H9 (cell line): Measurements from ENCODE around the gene IGFL4. TPM values are rescaled to one million over a fixed set of nuclear protein-coding genes. Genes with fewer than 3 reads are reported as not detected.
A peak's percentile ranks its signal among the peaks of the same experiment; 100 is the strongest.

Experiments
- DNase-seq: peaks from one replicate; pipeline ENCODE4 v3.0.0-alpha.2; 2017
- H2AFZ ChIP-seq: one replicate; pipeline ENCODE4 v1.6.1; 2013; ENCODE audit warnings: mild to moderate bottlenecking, low read length, control low read depth, moderate library complexity
- H2AK5ac ChIP-seq: 2 replicates; pipeline ENCODE4 v1.6.1; 2013; ENCODE audit warnings: low read length, control low read depth, mixed read lengths; ENCODE audit not compliant: insufficient read length
- H2BK120ac ChIP-seq: one replicate; pipeline ENCODE4 v1.6.1; 2013; ENCODE audit warnings: low read depth, mild to moderate bottlenecking, low read length, control low read depth, inconsistent platforms; ENCODE audit not compliant: poor library complexity, severe bottlenecking
- H2BK12ac ChIP-seq: 2 replicates; pipeline ENCODE4 v1.6.1; 2013; ENCODE audit warnings: low read length, control low read depth, mixed read lengths, low read depth; ENCODE audit not compliant: insufficient read length
- H2BK15ac ChIP-seq: 2 replicates; pipeline ENCODE4 v1.6.1; 2013; ENCODE audit warnings: low read depth, low read length, control low read depth
- H2BK20ac ChIP-seq: one replicate; pipeline ENCODE4 v1.6.1; 2013; ENCODE audit warnings: low read depth, mild to moderate bottlenecking, low read length, control low read depth, inconsistent platforms; ENCODE audit not compliant: poor library complexity, severe bottlenecking
- H2BK5ac ChIP-seq: 2 replicates; pipeline ENCODE4 v1.6.1; 2013; ENCODE audit warnings: low read length, control low read depth, mixed read lengths; ENCODE audit not compliant: insufficient read length
- H3K14ac ChIP-seq: 2 replicates; pipeline ENCODE4 v1.6.1; 2013; ENCODE audit warnings: low read length, control low read depth; ENCODE audit not compliant: insufficient read depth
- H3K18ac ChIP-seq: 2 replicates; pipeline ENCODE4 v1.6.1; 2013; ENCODE audit warnings: low read depth, mild to moderate bottlenecking, mixed read lengths, low read length, control low read depth; ENCODE audit not compliant: insufficient read length
- H3K23ac ChIP-seq: 2 replicates; pipeline ENCODE4 v1.6.1; 2013; ENCODE audit warnings: low read length, control low read depth, mixed read lengths, low read depth; ENCODE audit not compliant: insufficient read length
- H3K23me2 ChIP-seq: 2 replicates; pipeline ENCODE4 v1.6.1; 2013; ENCODE audit warnings: low read depth, mild to moderate bottlenecking, mixed read lengths, low read length, control low read depth; ENCODE audit not compliant: insufficient read length, poor library complexity, severe bottlenecking
- H3K27ac ChIP-seq: 2 replicates; pipeline ENCODE4 v1.5.1; 2013; ENCODE audit warnings: low read length, control low read depth, mixed read lengths, low read depth; ENCODE audit not compliant: insufficient read length
- H3K27me3 ChIP-seq: 2 replicates; pipeline ENCODE4 v1.6.1; 2013; ENCODE audit warnings: low read length, control low read depth, inconsistent platforms; ENCODE audit not compliant: insufficient read depth
- H3K4ac ChIP-seq: 2 replicates; pipeline ENCODE4 v1.6.1; 2013; ENCODE audit warnings: low read depth, mild to moderate bottlenecking, control low read depth, inconsistent platforms, low read length, moderate library complexity
- H3K4me1 ChIP-seq: 2 replicates; pipeline ENCODE4 v1.6.1; 2013; ENCODE audit warnings: low read length, control low read depth, inconsistent platforms; ENCODE audit not compliant: insufficient read depth
- H3K4me2 ChIP-seq: 2 replicates; pipeline ENCODE4 v1.6.1; 2013; ENCODE audit warnings: low read length, control low read depth, mixed read lengths; ENCODE audit not compliant: insufficient read length, insufficient read depth
- H3K56ac ChIP-seq: 2 replicates; pipeline ENCODE4 v1.6.1; 2013; ENCODE audit warnings: low read depth, mild to moderate bottlenecking, mixed read lengths, low read length, control low read depth; ENCODE audit not compliant: insufficient read length
- H3K79me1 ChIP-seq: 2 replicates; pipeline ENCODE4 v1.6.1; 2013; ENCODE audit warnings: low read depth, mild to moderate bottlenecking, moderate library complexity, low read length, control low read depth, inconsistent platforms; ENCODE audit not compliant: insufficient read depth, poor library complexity, severe bottlenecking
- H3K79me2 ChIP-seq: 2 replicates; pipeline ENCODE4 v1.6.1; 2013; ENCODE audit warnings: low read length, control low read depth, inconsistent platforms; ENCODE audit not compliant: insufficient read depth
- H3K9ac ChIP-seq: 2 replicates; pipeline ENCODE4 v1.6.1; 2013; ENCODE audit warnings: low read length, control low read depth, mixed read lengths; ENCODE audit not compliant: insufficient read length; ENCODE audit errors: extremely low read depth
- H3K9me3 ChIP-seq: one replicate; pipeline ENCODE4 v1.6.1; 2013; ENCODE audit warnings: low read depth, low read length, inconsistent platforms; ENCODE audit not compliant: control insufficient read depth
- H3T11ph ChIP-seq: one replicate; pipeline ENCODE4 v1.6.1; 2013; ENCODE audit warnings: mild to moderate bottlenecking, low read length, control low read depth, inconsistent platforms
- H4K20me1 ChIP-seq: one replicate; pipeline ENCODE4 v1.6.1; 2013; ENCODE audit not compliant: control insufficient read depth, insufficient read length, insufficient read depth
- H4K5ac ChIP-seq: 2 replicates; pipeline ENCODE4 v1.6.1; 2013; ENCODE audit warnings: low read depth, mild to moderate bottlenecking, mixed read lengths, low read length, control low read depth; ENCODE audit not compliant: insufficient read length
- H4K8ac ChIP-seq: replicated peaks from 2 replicates; pipeline ENCODE4 v1.6.1; 2013; ENCODE audit warnings: low read length, control low read depth, mixed read lengths, low read depth; ENCODE audit not compliant: insufficient read length
- H4K91ac ChIP-seq: 2 replicates; pipeline ENCODE4 v1.6.1; 2013; ENCODE audit warnings: low read depth, mild to moderate bottlenecking, moderate library complexity, mixed read lengths, low read length, control low read depth; ENCODE audit not compliant: insufficient read length
- H3K27ac Mint-ChIP-seq, 3 experiments: 2 replicates in 2 of 3; 3 replicates in 1 of 3; pipeline ENCODE4 v1.8.0; 2020 to 2021; ENCODE audit warnings: mixed read lengths in 3 of 3, mild to moderate bottlenecking in 1 of 3, moderate library complexity in 1 of 3
- H3K27me3 Mint-ChIP-seq: 2 replicates; pipeline ENCODE4 v1.8.0; 2021; ENCODE audit warnings: low read depth, mild to moderate bottlenecking, moderate library complexity, mixed read lengths
- H3K36me3 Mint-ChIP-seq, 3 experiments: 2 replicates in 2 of 3; 3 replicates in 1 of 3; pipeline ENCODE4 v1.8.0; 2020 to 2021; ENCODE audit warnings: low read depth in 3 of 3, mixed read lengths in 3 of 3; ENCODE audit not compliant: insufficient read depth in 1 of 3
- H3K4me1 Mint-ChIP-seq, 2 experiments: 2 replicates each; pipeline ENCODE4 v1.8.0; 2020; ENCODE audit warnings: mixed read lengths in 2 of 2
- H3K4me3 Mint-ChIP-seq, 2 experiments: 2 replicates in 1 of 2; 3 replicates in 1 of 2; pipeline ENCODE4 v1.8.0; 2020 to 2021; ENCODE audit warnings: mild to moderate bottlenecking in 2 of 2, mixed read lengths in 2 of 2, moderate library complexity in 1 of 2
- H3K9me3 Mint-ChIP-seq, 2 experiments: 2 replicates in 1 of 2; 3 replicates in 1 of 2; pipeline ENCODE4 v1.8.0; 2020; ENCODE audit warnings: mild to moderate bottlenecking in 2 of 2, mixed read lengths in 2 of 2, moderate library complexity in 1 of 2
- WGBS: extraction: QIAGEN DNeasy Blood & Tissue Kit; methylation state at CpG from one replicate; pipeline ENCODE4 v1.1.7; 2013; ENCODE audit warnings: missing lambda C conversion rate, low lambda C conversion rate, mixed read lengths; ENCODE audit not compliant: insufficient read length; ENCODE audit errors: extremely low coverage; 5-methylcytosine and 5-hydroxymethylcytosine counted together
- total RNA-seq: library from RNA; stranded (reverse); gene quantifications from 2 replicates; pipeline ENCODE4 v1.2.1, GENCODE V29; 2021
- TF ChIP-seq, protein P1 (sequence below): fragments of 200-600 bp; sonication (generic); conservative IDR thresholded peaks from 3 replicates; pipeline ENCODE4 v1.8.0; 2021; ENCODE audit warnings: antibody characterized with exemption, mild to moderate bottlenecking

IGFL4 gene
- total RNA-seq, 1 experiment from 2014 or later, result 0.33 TPM

DNA sequence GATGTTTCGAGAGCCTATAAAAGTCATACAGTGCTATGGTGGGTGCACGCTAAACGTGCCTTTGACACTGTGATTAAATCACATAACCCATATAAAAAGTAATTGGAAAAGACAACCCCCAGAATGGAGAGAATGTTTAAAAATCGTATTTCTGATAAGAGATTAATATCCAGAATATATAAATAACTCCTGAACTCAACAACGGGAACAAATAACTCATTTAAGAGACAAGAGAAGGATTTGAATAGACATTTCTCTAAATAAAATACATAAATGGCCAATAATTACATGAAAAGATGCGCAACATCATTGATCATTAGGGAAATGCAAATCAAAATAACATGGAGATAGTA lies 37.0 kb upstream of the IGFL4 start:
- peaks cover 8% of the 10 kb centered on the region for H3K23me2 ChIP-seq
- H3K56ac ChIP-seq, result no peak overlapping the region
- Mint-ChIP-seq H3K4me3 (peak overlapping the region in 1 of 2 experiments; percentile 83; a peak in 2 of 5 replicates), H3K36me3 (no peaks in the 10 kb centered on the region; a peak in 1 of 7 replicates), H3K4me1 (peaks cover 9 to 14% of the 10 kb centered on the region in 2 experiments), H3K27me3 (peaks cover 68% of the 10 kb centered on the region), H3K9me3 (peaks cover 0 to 8% of the 10 kb centered on the region in 2 experiments; a peak in 2 of 5 replicates), H3K27ac (no peak overlapping the region)
- no peak overlapping the region for H2AFZ ChIP-seq
- no peaks in the 10 kb centered on the region for H3K79me1 ChIP-seq
- H4K8ac ChIP-seq, result no peak overlapping the region
- H2BK120ac ChIP-seq, result no peak overlapping the region
- no peak overlapping the region for H2BK5ac ChIP-seq
- H2AK5ac ChIP-seq, result no peak overlapping the region
- no peak overlapping the region for H3K4me2 ChIP-seq
- no peaks in the 10 kb centered on the region for H3K9me3 ChIP-seq
- H3K27me3 ChIP-seq, result peaks cover 5% of the 10 kb centered on the region; the same call in 1 of the 2 replicates
- H4K20me1 ChIP-seq, result no peaks in the 10 kb centered on the region
- no peak overlapping the region for H2BK15ac ChIP-seq
- H3K4ac ChIP-seq, result no peak overlapping the region
- no peak overlapping the region for H3K23ac ChIP-seq
- no peak overlapping the region for H3T11ph ChIP-seq
- no peak for DNase-seq
- 0 out of 2 replicates have a peak, but pooled peaks cover 2% of the 10 kb centered on the region for H3K4me1 ChIP-seq
- no peak overlapping the region for H2BK20ac ChIP-seq
- TF ChIP-seq, protein P1, sequence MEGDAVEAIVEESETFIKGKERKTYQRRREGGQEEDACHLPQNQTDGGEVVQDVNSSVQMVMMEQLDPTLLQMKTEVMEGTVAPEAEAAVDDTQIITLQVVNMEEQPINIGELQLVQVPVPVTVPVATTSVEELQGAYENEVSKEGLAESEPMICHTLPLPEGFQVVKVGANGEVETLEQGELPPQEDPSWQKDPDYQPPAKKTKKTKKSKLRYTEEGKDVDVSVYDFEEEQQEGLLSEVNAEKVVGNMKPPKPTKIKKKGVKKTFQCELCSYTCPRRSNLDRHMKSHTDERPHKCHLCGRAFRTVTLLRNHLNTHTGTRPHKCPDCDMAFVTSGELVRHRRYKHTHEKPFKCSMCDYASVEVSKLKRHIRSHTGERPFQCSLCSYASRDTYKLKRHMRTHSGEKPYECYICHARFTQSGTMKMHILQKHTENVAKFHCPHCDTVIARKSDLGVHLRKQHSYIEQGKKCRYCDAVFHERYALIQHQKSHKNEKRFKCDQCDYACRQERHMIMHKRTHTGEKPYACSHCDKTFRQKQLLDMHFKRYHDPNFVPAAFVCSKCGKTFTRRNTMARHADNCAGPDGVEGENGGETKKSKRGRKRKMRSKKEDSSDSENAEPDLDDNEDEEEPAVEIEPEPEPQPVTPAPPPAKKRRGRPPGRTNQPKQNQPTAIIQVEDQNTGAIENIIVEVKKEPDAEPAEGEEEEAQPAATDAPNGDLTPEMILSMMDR, result peak; percentile 9; the same call in 2 of the 3 replicates
- no peak overlapping the region for H2BK12ac ChIP-seq
- H3K14ac ChIP-seq, result no peak overlapping the region
- no CpG with 5 or more reads among the region's 6 CpGs for whole genome bisulfite sequencing
- no peak overlapping the region for H3K18ac ChIP-seq
- H3K79me2 ChIP-seq, result no peaks in the 10 kb centered on the region
- H3K27ac ChIP-seq, result no peak overlapping the region
- no peak overlapping the region for H3K9ac ChIP-seq
- no peak overlapping the region for H4K91ac ChIP-seq
- no peak overlapping the region for H4K5ac ChIP-seq
